ENCODE results near the gene CYP2C18. TPM values are rescaled to one million over a fixed set of nuclear protein-coding genes. Genes with fewer than 3 reads are reported as not detected.
"Not testable (repeated sequence)": the region's sequence is repeated elsewhere in the genome, so short reads cannot be mapped to it uniquely, and the experiment has no call there.

The CYP2C18 gene
- total RNA-seq: not detected
- long read RNA-seq, donor 1: 0 reads
- long read RNA-seq, donor 2: 0 reads

DNA sequence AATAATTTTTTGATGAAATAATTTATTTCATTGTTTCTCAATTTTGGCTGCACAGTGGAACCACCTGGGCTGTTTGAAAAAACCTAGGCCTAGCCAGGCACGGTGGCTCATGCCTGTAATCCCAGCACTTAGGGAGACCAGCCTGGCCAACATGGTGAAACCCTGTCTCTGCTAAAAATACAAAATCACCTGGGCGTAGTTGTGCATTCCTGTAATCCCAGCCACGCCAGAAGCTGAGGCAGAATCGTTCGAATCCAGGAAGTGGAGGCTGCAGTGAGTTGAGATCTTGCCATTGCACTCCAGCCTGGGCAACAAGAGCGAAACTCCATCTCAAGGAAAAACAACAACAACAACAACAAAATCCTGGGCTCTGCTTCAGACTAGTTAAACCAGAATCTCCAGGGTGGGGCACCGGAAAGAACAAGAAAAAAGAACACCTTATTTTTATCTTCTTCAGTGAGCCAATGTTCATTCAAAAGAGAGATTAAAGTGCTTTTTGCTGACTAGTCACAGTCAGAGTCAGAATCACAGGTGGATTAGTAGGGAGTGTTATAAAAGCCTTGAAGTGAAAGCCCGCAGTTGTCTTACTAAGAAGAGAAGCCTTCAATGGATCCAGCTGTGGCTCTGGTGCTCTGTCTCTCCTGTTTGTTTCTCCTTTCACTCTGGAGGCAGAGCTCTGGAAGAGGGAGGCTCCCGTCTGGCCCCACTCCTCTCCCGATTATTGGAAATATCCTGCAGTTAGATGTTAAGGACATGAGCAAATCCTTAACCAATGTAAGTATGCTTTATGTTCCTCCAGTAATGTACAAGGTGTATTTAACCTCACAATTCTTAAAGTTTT is at the start of gene CYP2C18:
CYP2C18 (plus strand) TSS at position 516 of the 841 bp plus-strand sequence; CDS start at position 607, 91 bp downstream.
- intact Hi-C loops (cut with DNase I): no loop called here
- DNase-seq (ENCODE audit: low spot score): no peak

GRCh38 chr10:94638097-94638496 is 45.4 kb upstream of the CYP2C18 start:
- DNase-seq (ENCODE audit: low spot score); intact Hi-C loops (cut with DNase I): not testable (repeated sequence)

DNA sequence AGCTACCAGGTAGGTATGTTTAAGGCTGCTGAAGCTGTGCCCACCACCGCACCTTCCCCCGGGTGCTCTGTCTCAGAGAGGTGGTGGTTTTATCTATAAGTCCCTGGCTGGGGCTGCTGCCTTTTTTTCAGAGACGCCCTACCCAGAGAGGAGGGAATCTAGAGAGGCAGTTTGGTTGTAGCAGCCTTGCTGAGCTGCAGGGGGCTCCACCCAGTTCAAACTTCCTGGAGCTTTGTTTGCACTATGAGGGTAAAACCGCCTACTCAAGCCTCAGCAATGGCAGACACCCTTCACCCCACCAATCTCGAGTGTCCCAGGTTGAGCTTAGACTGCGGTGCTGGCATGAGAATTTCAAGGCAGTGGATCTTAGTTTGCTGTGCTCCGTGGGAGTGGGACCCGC is 43.6 kb upstream of the CYP2C18 start:
- intact Hi-C loops (cut with DNase I): no loop called here
- no peak for DNase-seq (ENCODE audit: low spot score)

GRCh38 chr10:94640562-94640961 is 43.0 kb upstream of the CYP2C18 start:
- intact Hi-C loops (cut with DNase I): no loop called here
- DNase-seq (ENCODE audit: low spot score): no peak

DNA sequence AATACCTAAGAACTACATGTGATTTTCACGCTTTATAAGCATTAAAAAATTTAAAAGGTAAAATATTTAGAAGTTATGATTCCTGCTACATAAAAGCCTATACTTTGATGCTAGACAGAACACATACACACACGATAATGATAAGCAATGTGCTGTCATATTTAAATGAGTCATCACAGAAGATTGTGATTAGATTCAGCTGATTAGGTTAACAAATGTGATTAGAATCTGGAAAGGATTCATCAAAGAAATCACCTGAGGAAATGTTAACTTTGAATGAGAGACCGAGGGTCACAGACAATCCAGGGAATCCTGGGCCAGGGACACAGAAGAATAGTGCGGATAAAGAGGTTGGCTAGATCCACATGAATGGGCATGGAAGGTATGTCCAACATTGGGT is 42.0 kb upstream of the CYP2C18 start:
- DNase-seq (ENCODE audit: low spot score): no peak
- intact Hi-C loops (cut with DNase I): no loop called here

DNA sequence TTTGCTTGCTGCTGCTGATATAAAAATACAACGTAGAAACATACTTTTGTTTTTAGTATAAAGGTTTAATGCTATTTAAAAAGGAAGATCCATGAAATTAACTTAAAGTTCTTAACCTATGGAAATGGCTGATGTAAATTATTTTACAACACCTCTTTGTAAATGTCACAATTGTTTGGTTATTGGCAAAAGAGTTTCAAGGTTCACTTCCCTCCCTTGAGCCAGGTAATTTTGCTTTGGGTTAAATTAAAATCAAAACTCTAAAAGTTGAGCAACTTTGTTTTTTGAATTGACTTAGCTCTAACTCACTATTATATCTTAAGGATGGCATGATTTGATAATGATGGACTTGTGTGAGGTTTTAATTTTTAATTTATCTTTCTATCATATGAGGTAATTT is 39.2 kb upstream of the CYP2C18 start:
- no peak for DNase-seq (ENCODE audit: low spot score)
- intact Hi-C loops (cut with DNase I): no loop called here

DNA sequence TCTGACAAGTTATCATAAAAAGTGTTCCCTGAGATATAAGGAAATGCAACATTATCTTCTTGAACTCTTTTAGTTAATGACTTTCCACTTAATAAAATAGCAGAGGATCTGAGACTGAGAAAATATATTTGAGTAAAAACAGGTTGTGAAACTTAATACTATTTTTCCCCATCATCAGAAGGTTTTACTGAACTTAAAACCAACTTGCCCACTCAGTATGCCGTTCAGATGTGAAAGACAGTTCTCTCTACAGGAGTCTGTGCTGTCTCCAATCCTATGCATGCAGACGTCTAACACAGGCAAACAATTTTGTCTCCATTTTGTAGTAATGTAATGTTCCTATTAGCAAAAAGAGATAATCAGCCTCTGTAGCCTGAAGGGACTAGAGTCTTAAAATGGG is 38.2 kb upstream of the CYP2C18 start:
- DNase-seq (ENCODE audit: low spot score): no peak
- intact Hi-C loops (cut with DNase I): no loop called here

DNA sequence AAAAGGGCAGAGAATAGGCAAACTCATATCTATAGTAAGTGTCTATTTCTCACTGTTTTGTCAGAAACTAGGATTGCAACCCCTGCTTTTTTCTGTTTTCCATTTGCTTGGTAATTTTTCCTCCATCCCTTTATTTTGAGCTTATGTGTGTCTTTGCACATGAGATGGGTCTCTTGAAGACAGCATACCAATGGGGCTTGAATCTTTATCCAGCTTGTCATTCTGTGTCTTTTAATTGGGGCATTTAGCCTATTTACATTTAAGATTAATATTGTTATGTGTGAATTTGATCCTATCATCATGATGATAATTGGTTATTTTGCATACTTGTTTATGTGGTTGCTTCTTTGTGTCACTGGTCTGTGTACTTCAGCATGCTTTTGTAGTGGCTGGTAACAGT is 28.3 kb upstream of the CYP2C18 start:
- DNase-seq (ENCODE audit: low spot score); intact Hi-C loops (cut with DNase I): not testable (repeated sequence)

DNA sequence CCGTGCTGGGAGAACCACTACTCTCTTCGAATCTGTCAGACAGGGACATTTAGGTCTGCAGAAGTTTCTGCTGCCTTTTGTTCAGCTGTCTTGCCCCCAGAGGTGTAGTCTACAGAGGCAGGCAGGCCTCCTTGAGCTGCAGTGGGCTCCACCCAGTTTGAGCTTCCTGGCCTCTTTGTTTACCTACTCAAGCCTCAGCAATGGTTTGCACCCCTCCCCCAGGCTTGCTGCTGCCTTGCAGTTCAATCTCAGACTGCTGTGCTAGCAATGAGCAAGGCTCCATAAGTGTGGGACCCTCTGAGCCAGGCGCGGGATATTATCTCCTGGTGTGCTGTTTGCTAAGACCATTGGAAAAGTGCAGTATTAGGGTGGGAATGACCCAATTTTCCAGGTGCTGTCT is 20.5 kb upstream of the CYP2C18 start:
- intact Hi-C loops (cut with DNase I): not testable (repeated sequence)

DNA sequence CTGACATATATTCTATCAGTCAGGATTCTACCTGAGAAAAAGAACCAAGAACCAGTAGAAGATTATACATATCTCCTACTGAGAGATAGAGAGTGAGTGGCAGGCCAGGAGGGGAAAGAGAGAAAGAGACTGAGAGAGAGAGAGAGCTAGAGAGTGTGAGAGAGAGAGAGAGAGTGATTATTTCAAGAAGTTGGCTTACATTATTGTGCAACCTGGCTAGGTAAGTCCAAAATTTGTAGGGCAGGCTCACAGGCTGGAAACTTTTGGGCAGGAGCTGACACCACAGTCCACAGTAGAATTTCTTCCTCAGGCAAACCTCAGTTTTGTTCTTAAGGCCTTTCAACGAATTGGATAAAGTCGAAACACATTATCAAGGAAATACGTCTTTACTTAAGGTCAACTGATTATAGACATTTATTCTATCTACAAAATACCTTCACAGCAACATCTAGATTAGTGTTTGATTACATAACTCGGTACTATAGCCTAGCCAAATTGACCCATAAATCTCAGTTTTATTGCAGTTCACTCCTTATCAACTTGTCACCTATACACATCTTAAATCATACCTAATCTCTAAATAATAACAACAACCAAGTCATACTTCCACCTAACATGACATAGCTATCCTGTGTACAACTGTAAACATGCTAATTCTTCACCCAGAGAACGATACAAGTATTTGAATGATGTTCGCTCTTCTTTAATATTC is 17.0 kb upstream of the CYP2C18 start:
- no peak for DNase-seq (ENCODE audit: low spot score)
- intact Hi-C loops (cut with DNase I): no loop called here

More for the DNA sequence above, 20.5 kb upstream of the CYP2C18 start:
- DNase-seq (ENCODE audit: low spot score): not testable (repeated sequence)

GRCh38 chr10:94673614-94674321 is 9.8 kb upstream of the CYP2C18 start:
- intact Hi-C loops (cut with DNase I): no loop called here
- no peak for DNase-seq (ENCODE audit: low spot score)

DNA sequence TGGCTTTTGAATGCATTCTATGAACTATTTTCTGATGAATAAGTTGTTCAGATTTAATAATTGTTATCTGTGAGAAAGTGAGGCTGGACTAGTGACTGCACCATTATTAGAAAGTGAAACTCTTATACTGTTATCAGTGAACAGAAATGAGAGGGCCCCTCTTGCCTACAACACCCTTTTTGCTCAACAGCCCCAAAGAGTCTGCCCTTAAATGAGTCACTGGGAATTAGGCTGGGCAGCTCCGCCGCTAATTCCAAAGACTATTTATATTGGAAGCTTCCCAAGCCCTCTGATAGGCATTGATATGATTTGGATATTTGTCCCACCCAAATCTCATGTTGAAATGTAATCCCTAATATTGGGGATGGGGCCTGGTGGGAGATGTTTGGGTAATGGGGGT is 7.0 kb upstream of the CYP2C18 start:
- no peak for DNase-seq (ENCODE audit: low spot score)
- intact Hi-C loops (cut with DNase I): no loop called here

GRCh38 chr10:94677691-94678090 is 5.8 kb upstream of the CYP2C18 start:
- intact Hi-C loops (cut with DNase I): no loop called here
- no peak for DNase-seq (ENCODE audit: low spot score)

GRCh38 chr10:94678475-94678874 is 5.1 kb upstream of the CYP2C18 start:
- intact Hi-C loops (cut with DNase I): no loop called here
- DNase-seq (ENCODE audit: low spot score): no peak

DNA sequence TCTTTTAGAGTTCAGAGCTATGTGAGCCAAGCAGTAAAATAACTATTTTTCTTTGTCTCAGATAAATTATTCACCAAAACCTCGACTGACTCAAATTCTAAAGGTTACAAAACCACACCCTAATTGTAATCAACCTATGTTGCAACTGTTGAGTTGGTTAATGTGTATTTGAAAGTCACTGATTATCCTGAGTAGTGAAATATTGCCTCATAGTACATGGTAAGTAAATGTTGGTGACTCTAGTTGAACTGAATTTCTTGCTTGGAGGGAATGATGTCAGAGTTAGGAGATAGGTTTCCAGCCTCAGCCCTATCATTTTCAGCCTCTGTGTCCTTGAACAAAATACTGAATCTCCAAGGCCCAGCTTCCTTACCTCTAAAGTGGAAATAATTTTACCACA is 3.0 kb upstream of the CYP2C18 start:
- intact Hi-C loops (cut with DNase I): no loop called here
- no peak for DNase-seq (ENCODE audit: low spot score)

DNA sequence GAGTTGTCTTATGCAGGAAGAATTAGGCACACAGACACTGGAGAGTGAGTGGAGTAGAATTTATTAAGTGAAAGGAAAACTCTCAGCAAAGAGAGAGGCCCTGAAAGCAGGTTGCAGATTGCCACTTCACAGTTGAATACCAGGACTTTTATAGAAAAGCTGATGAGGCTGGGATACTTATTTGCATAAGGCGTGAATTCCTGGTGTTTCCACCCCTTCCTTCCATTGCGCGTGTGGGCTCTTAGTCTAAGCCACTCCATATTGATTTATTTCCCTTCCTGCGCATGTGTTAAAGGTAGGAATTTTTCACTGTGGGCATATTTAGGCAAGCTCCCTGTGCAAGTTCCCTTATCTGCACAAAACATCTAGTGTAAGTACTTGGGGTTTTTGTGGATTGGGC is 893 bp upstream of the CYP2C18 start:
- DNase-seq (ENCODE audit: low spot score); intact Hi-C loops (cut with DNase I): not testable (repeated sequence)

- intact Hi-C loops (cut with DNase I): no loop called here
- DNase-seq (ENCODE audit: low spot score): no peak
Observed at GRCh38 chr10:94687625-94688248, 4.2 kb downstream of the CYP2C18 start.

DNA sequence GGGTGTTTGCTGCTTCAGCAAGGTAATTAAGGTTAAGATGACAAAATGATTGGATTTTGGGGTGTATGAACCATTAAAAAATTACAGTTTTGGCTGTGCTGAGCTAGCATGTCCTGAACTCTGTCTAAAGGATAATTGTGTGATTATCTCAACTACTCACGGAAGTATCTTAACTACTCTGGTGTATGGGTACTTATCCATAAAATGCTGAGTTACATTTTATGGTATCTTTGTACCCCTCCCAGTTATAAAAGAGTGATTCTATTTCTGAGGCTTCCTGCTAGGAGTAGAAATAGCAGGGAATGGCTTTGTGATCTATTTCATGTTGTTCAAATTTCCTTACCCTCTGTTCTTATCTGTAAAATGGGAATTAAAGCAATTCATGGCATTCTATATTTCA is 22.6 kb downstream of the CYP2C18 start:
- intact Hi-C loops (cut with DNase I): no loop called here
- no peak for DNase-seq (ENCODE audit: low spot score)

DNA sequence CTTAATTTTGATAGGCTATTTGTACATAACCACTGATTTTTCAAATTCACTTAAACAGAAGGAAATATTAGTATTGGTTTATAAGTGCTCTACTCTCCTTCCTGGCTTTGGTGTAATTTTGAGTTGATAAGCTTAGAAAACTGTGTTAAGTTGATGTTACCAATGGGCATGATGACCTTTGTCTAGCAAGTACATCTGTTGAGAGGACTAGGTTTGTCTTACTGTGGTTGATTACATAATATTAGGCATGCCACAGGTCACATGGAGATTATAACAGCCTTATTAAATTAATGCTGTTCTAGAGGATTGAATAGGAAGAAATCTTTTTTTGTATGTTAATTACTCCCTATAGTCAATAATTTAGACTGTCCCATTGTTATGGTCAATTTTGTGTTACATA is 27.0 kb downstream of the CYP2C18 start:
- no peak for DNase-seq (ENCODE audit: low spot score)

DNA sequence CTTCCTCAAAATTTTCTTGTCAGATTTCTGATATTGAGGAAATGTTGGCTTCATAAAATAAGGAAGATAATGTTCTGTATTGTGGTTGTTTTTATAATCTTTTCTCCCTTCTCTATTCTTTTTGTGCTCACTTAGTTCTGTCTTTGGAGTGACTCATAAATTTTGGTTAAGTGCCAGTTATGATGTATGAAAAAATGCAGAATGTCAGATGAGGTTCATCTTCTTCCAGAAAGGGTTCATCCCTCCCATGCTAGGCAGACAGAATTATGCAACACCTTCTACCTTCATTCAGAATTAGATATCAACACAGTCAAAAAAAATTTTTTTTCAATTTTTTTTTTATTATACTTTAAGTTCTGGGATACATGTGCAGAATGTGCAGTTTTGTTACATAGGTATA is 42.3 kb downstream of the CYP2C18 start:
- DNase-seq (ENCODE audit: low spot score): no peak
- intact Hi-C loops (cut with DNase I): no loop called here

More for the DNA sequence above, 27.0 kb downstream of the CYP2C18 start:
- intact Hi-C loops (cut with DNase I): no loop called here
